SK-N-SH treated with all-trans-retinoic acid at 6 μM for 48 hours (cell line): Measurements from ENCODE around the gene CTSA.

ENCODE experiments used
- ATAC-seq: fragments of 200-7000 bp; cut with Tn5 transposase; 3 replicates; pipeline ENCODE4 v1.9.1; 2020; ENCODE audit warnings: mild to moderate bottlenecking, moderate library complexity
- ARNTL ChIP-seq: fragments of 450-650 bp; formaldehyde crosslinking; IDR thresholded peaks from 2 replicates; pipeline ENCODE4 v1.5.0; 2020; ENCODE audit warnings: low read depth, mild to moderate bottlenecking, moderate library complexity, borderline replicate concordance
- BACH2 ChIP-seq: fragments of 250-450 bp; sonication (Bioruptor Pico); IDR thresholded peaks from 2 replicates; pipeline ENCODE4 v1.9.0; 2021; ENCODE audit warnings: mild to moderate bottlenecking, borderline replicate concordance
- CSDC2 ChIP-seq: fragments of 250-450 bp; sonication (Bioruptor Pico); IDR thresholded peaks from 2 replicates; pipeline ENCODE4 v1.5.0; 2020; ENCODE audit warnings: mild to moderate bottlenecking, moderate library complexity
- GLIS3 ChIP-seq: fragments of 250-450 bp; sonication (Bioruptor Pico); IDR thresholded peaks from 2 replicates; pipeline ENCODE4 v1.5.0; 2020; ENCODE audit warnings: mild to moderate bottlenecking, moderate library complexity
- ISL1 ChIP-seq: fragments of 250-450 bp; sonication (Bioruptor Pico); IDR thresholded peaks from 2 replicates; pipeline ENCODE4 v2.1.2; 2022; ENCODE audit warnings: mild to moderate bottlenecking, moderate library complexity
- PPARA ChIP-seq: fragments of 250-450 bp; sonication (Bioruptor Pico); IDR thresholded peaks from 2 replicates; pipeline ENCODE4 v1.5.0; 2020; ENCODE audit warnings: mild to moderate bottlenecking, borderline replicate concordance
- RARB ChIP-seq: fragments of 250-450 bp; sonication (Bioruptor Pico); IDR thresholded peaks from 2 replicates; pipeline ENCODE4 v1.8.0; 2021; ENCODE audit warnings: mild to moderate bottlenecking, moderate library complexity
- SNAI2 ChIP-seq: fragments of 250-450 bp; sonication (Bioruptor Pico); IDR thresholded peaks from 2 replicates; pipeline ENCODE4 v1.5.0; 2020; ENCODE audit warnings: mild to moderate bottlenecking, moderate library complexity
- TOX ChIP-seq: fragments of 250-450 bp; sonication (Bioruptor Pico); IDR thresholded peaks from 2 replicates; pipeline ENCODE4 v1.8.0; 2021; ENCODE audit warnings: mild to moderate bottlenecking, moderate library complexity, borderline replicate concordance
- ZC3H10 ChIP-seq: fragments of 250-450 bp; sonication (Bioruptor Pico); IDR thresholded peaks from 2 replicates; pipeline ENCODE4 v1.5.1; 2021; ENCODE audit warnings: mild to moderate bottlenecking, moderate library complexity
- ZFP3 ChIP-seq: fragments of 250-450 bp; sonication (Bioruptor Pico); IDR thresholded peaks from 2 replicates; pipeline ENCODE4 v1.5.0; 2020; ENCODE audit warnings: mild to moderate bottlenecking, moderate library complexity
- ZFP30 ChIP-seq: fragments of 450-650 bp; formaldehyde crosslinking; IDR thresholded peaks from 2 replicates; pipeline ENCODE4 v1.5.0; 2022; ENCODE audit warnings: mild to moderate bottlenecking, moderate library complexity
- ZNF565 ChIP-seq: fragments of 450-650 bp; formaldehyde crosslinking; conservative IDR thresholded peaks from 2 replicates; pipeline ENCODE4 v1.5.0; 2020; ENCODE audit warnings: low read depth, mild to moderate bottlenecking, moderate library complexity
- ZNF70 ChIP-seq: fragments of 450-650 bp; formaldehyde crosslinking; IDR thresholded peaks from 2 replicates; pipeline ENCODE4 v1.5.0; 2020; ENCODE audit warnings: mild to moderate bottlenecking, moderate library complexity
- ZNF8 ChIP-seq: fragments of 450-650 bp; formaldehyde crosslinking; IDR thresholded peaks from 2 replicates; pipeline ENCODE4 v1.5.0; 2020; ENCODE audit warnings: mild to moderate bottlenecking, moderate library complexity
- TF ChIP-seq, protein P1 (sequence below): fragments of 250-450 bp; sonication (Bioruptor Pico); IDR thresholded peaks from 2 replicates; pipeline ENCODE4 v1.5.0; 2020; ENCODE audit warnings: mild to moderate bottlenecking, moderate library complexity
- TF ChIP-seq, protein P2 (sequence below): fragments of 250-450 bp; sonication (Bioruptor Pico); IDR thresholded peaks from 2 replicates; pipeline ENCODE4 v1.5.1; 2020; ENCODE audit warnings: low read depth, mild to moderate bottlenecking, moderate library complexity
- TF ChIP-seq, protein P3 (sequence below): fragments of 250-450 bp; sonication (Bioruptor Pico); IDR thresholded peaks from 2 replicates; pipeline ENCODE4 v1.5.1; 2021; ENCODE audit warnings: mild to moderate bottlenecking, moderate library complexity
- TF ChIP-seq, protein P4 (sequence below): fragments of 250-450 bp; sonication (Bioruptor Pico); IDR thresholded peaks from 2 replicates; pipeline ENCODE4 v1.8.0; 2021; ENCODE audit warnings: low read depth, mild to moderate bottlenecking, moderate library complexity, borderline replicate concordance
- TF ChIP-seq, protein P5 (sequence below): fragments of 250-450 bp; sonication (Bioruptor Pico); IDR thresholded peaks from 2 replicates; pipeline ENCODE4 v1.8.0; 2020; ENCODE audit warnings: mild to moderate bottlenecking, moderate library complexity, borderline replicate concordance

The CTSA gene

DNA sequence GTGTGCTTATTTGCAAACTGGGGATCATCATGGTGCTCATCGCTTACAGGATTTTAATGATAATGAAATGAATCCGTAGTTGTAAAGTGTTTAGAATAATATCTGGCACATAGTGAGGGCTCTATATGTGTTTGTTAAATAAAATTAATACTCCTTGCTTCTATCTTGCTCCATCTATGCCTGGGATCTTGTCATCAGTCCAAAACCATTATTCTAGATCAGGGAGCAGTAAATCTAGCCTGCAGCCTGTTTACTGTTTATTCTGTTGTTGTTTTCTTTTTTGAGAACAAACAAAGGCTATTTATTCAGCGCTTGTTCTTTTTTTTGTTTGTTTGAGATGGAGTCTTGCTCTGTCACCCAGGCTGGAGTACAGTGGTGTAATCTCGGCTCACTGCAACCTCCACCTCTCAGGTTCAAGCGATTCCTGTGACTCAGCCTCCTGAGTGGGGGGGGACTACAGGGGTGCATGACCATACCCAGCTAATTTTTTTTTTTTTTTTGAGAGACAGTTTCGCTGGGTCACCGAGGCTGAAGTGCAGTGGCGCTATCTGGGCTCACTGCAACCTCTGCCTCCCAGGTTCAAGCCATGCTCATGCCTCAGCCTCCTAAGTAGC, 42.1 kb upstream of the CTSA start:
- no peak for ATAC-seq
- TF ChIP-seq ISL1 (CRISPR knock-in tag): no peak
- TF ChIP-seq BACH2: no peak

DNA sequence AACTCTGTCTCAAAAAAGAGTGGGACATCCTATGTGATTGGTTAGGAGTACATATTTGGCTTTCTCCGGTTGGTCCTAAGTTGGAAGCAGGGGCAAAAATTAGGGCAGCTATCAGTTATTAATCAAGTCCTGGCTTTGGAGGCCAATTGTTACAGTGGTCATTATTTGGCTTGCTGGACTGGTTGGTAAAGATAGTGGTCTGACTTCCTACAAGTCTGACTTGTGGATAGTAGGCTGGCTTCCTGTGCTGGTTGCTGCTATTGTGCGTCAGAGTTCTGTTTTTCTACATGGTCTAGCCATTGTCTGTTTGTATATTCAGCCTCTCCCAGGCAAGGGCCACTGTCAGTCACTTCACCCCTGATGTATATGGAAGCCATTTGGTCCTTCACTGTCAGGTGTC, 40.9 kb upstream of the CTSA start:
- no peak for TF ChIP-seq ARNTL (CRISPR knock-in tag)
- no peak for TF ChIP-seq ZNF8 (CRISPR knock-in tag)
- no peak for ATAC-seq

DNA sequence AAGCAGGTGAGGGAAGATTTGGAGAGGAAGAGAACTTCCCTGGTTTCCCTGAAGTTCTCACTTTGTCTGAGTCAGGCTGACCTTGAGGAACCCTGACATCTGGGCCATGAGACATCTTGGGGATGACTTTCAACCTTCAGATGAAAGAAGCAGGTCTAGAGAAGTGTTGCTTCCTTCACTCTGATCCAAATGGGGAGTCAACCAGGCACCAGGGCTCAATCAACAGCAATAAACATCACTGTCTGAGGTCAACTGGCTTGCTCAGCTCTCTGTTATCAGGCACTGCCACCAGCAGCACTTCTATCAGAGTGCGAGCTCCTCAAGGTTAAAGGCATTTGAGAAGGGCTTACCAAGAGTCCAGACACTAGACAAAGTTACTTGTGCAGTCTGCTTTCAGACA, 40.2 kb upstream of the CTSA start:
- no peak for TF ChIP-seq ZNF8 (CRISPR knock-in tag)
- TF ChIP-seq, protein P1, sequence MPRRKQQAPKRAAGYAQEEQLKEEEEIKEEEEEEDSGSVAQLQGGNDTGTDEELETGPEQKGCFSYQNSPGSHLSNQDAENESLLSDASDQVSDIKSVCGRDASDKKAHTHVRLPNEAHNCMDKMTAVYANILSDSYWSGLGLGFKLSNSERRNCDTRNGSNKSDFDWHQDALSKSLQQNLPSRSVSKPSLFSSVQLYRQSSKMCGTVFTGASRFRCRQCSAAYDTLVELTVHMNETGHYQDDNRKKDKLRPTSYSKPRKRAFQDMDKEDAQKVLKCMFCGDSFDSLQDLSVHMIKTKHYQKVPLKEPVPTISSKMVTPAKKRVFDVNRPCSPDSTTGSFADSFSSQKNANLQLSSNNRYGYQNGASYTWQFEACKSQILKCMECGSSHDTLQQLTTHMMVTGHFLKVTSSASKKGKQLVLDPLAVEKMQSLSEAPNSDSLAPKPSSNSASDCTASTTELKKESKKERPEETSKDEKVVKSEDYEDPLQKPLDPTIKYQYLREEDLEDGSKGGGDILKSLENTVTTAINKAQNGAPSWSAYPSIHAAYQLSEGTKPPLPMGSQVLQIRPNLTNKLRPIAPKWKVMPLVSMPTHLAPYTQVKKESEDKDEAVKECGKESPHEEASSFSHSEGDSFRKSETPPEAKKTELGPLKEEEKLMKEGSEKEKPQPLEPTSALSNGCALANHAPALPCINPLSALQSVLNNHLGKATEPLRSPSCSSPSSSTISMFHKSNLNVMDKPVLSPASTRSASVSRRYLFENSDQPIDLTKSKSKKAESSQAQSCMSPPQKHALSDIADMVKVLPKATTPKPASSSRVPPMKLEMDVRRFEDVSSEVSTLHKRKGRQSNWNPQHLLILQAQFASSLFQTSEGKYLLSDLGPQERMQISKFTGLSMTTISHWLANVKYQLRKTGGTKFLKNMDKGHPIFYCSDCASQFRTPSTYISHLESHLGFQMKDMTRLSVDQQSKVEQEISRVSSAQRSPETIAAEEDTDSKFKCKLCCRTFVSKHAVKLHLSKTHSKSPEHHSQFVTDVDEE (CRISPR knock-in tag): no peak
- TF ChIP-seq, protein P2, sequence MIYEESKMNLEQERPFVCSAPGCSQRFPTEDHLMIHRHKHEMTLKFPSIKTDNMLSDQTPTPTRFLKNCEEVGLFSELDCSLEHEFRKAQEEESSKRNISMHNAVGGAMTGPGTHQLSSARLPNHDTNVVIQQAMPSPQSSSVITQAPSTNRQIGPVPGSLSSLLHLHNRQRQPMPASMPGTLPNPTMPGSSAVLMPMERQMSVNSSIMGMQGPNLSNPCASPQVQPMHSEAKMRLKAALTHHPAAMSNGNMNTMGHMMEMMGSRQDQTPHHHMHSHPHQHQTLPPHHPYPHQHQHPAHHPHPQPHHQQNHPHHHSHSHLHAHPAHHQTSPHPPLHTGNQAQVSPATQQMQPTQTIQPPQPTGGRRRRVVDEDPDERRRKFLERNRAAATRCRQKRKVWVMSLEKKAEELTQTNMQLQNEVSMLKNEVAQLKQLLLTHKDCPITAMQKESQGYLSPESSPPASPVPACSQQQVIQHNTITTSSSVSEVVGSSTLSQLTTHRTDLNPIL: no peak
- TF ChIP-seq, protein P3, sequence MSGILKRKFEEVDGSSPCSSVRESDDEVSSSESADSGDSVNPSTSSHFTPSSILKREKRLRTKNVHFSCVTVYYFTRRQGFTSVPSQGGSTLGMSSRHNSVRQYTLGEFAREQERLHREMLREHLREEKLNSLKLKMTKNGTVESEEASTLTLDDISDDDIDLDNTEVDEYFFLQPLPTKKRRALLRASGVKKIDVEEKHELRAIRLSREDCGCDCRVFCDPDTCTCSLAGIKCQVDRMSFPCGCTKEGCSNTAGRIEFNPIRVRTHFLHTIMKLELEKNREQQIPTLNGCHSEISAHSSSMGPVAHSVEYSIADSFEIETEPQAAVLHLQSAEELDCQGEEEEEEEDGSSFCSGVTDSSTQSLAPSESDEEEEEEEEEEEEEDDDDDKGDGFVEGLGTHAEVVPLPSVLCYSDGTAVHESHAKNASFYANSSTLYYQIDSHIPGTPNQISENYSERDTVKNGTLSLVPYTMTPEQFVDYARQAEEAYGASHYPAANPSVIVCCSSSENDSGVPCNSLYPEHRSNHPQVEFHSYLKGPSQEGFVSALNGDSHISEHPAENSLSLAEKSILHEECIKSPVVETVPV (CRISPR knock-in tag): no peak
- no peak for TF ChIP-seq GLIS3 (CRISPR knock-in tag)
- TF ChIP-seq CSDC2 (CRISPR knock-in tag): no peak
- no peak for TF ChIP-seq ZFP3 (CRISPR knock-in tag)
- TF ChIP-seq TOX (CRISPR knock-in tag): no peak
- TF ChIP-seq ZNF565: no peak
- no peak for TF ChIP-seq ZFP30
- no peak for TF ChIP-seq PPARA (CRISPR knock-in tag)
- TF ChIP-seq BACH2: no peak
- TF ChIP-seq ISL1 (CRISPR knock-in tag): no peak
- TF ChIP-seq ZNF70 (CRISPR knock-in tag): no peak
- no peak for TF ChIP-seq RARB (CRISPR knock-in tag)
- no peak for ATAC-seq

DNA sequence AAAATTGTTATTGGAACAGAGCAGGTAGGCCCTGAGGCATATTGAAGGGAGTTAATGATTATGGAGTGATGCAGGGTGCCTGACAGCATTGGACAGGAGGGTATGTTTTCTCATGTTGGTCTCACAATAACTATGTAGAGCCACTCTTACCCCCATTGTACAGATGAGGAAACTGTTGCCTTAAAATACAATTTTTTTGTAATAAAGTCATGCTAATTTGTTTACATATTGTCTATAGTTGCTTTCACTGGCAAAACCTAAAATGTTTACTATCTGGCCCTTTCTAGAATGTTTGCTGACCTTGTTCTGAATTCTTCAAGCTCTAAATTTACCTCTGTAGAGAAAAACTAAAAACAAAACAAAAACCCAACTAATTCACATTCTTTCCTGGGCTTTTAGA, 39.6 kb upstream of the CTSA start:
- no peak for ATAC-seq
- TF ChIP-seq ARNTL (CRISPR knock-in tag): no peak
- no peak for TF ChIP-seq ZNF8 (CRISPR knock-in tag)
- no peak for TF ChIP-seq ZNF565
- TF ChIP-seq GLIS3 (CRISPR knock-in tag): no peak
- no peak for TF ChIP-seq CSDC2 (CRISPR knock-in tag)
- TF ChIP-seq, protein P4, sequence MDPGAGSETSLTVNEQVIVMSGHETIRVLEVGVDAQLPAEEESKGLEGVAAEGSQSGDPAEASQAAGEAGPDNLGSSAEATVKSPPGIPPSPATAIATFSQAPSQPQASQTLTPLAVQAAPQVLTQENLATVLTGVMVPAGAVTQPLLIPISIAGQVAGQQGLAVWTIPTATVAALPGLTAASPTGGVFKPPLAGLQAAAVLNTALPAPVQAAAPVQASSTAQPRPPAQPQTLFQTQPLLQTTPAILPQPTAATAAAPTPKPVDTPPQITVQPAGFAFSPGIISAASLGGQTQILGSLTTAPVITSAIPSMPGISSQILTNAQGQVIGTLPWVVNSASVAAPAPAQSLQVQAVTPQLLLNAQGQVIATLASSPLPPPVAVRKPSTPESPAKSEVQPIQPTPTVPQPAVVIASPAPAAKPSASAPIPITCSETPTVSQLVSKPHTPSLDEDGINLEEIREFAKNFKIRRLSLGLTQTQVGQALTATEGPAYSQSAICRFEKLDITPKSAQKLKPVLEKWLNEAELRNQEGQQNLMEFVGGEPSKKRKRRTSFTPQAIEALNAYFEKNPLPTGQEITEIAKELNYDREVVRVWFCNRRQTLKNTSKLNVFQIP (CRISPR knock-in tag): no peak
- TF ChIP-seq ISL1 (CRISPR knock-in tag): no peak
- TF ChIP-seq, protein P5, sequence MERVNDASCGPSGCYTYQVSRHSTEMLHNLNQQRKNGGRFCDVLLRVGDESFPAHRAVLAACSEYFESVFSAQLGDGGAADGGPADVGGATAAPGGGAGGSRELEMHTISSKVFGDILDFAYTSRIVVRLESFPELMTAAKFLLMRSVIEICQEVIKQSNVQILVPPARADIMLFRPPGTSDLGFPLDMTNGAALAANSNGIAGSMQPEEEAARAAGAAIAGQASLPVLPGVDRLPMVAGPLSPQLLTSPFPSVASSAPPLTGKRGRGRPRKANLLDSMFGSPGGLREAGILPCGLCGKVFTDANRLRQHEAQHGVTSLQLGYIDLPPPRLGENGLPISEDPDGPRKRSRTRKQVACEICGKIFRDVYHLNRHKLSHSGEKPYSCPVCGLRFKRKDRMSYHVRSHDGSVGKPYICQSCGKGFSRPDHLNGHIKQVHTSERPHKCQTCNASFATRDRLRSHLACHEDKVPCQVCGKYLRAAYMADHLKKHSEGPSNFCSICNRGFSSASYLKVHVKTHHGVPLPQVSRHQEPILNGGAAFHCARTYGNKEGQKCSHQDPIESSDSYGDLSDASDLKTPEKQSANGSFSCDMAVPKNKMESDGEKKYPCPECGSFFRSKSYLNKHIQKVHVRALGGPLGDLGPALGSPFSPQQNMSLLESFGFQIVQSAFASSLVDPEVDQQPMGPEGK (CRISPR knock-in tag): no peak
- no peak for TF ChIP-seq BACH2
- no peak for TF ChIP-seq RARB (CRISPR knock-in tag)
- TF ChIP-seq, protein P1 (CRISPR knock-in tag): no peak
- no peak for TF ChIP-seq SNAI2 (CRISPR knock-in tag)
- TF ChIP-seq, protein P2: no peak
- no peak for TF ChIP-seq ZFP3 (CRISPR knock-in tag)
- no peak for TF ChIP-seq PPARA (CRISPR knock-in tag)
- no peak for TF ChIP-seq ZC3H10 (CRISPR knock-in tag)
